ENCODE data around the gene SLCO3A1. TPM values are rescaled to one million over a fixed set of nuclear protein-coding genes. Genes with fewer than 3 reads are reported as not detected.
A peak's percentile ranks its signal among the peaks of the same experiment; 100 is the strongest.

Gene SLCO3A1
- total RNA-seq, 2 donors from 2014 or later, result 7.2 to 11.4 TPM

DNA sequence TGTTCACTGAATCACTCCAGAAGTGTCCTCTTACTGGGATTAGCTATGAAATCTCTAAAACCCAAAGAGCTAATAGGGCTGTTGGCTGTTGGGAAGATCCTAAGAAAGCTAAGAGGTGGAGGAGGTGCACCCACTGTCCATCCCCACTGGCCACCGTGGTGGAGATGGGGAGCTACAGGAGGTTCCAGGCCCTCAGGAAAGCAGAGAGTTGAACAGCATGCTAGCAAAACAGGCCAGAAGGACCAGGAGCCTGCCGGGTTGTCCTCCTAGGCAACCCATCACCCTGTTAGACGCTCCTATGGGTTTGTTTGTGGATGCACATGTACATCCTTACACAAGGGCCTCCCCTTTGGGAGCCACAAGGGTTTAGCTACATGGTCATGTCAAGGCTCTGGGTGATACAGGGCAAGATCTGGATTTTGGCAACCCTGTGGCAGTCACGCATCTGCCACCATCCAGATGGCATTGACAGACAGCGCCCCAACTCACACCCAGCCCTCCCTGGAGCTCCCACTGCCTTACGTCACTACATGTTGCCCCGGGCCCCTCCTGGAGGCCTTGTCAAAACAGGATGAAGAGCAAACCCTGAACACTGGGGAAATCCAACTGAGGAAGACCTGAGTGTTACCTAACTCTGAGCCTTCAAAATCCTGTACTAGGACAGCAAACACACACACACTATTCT lies 208.1 kb downstream of the SLCO3A1 start:
- WGBS, 2 experiments (ENCODE audit: insufficient coverage in 1 of 2, insufficient read length in 1 of 2), result 92 to 100% methylated on average over 3 to 7 of the region's 7 CpGs
- H3K4me3 ChIP-seq (ENCODE audit: low read length), result no peak overlapping the region
- Mint-ChIP-seq H3K27me3 (ENCODE audit: insufficient read depth) (no peaks in the 10 kb centered on the region), H3K4me1 (no peaks in the 10 kb centered on the region), H3K36me3 (ENCODE audit: low read depth) (no peaks in the 10 kb centered on the region), H3K27ac (no peak overlapping the region), H3K9me3 (no peaks in the 10 kb centered on the region), H3K4me3 (no peak overlapping the region)
- no peaks in the 10 kb centered on the region for H3K4me1 ChIP-seq (ENCODE audit: control insufficient read depth, insufficient read depth, low read length)
- H3K9ac ChIP-seq (ENCODE audit: extremely low read depth, low read length, poor library complexity, severe bottlenecking), result no peak overlapping the region
- H3K27me3 ChIP-seq (ENCODE audit: control insufficient read depth, insufficient read depth, low read length, poor library complexity, severe bottlenecking), result no peaks in the 10 kb centered on the region
- H3K27ac ChIP-seq (ENCODE audit: low read depth, low read length), result no peak overlapping the region
- DNase-seq, result peak; percentile 13
- H3K9me3 ChIP-seq (ENCODE audit: control insufficient read depth, low read length), result no peaks in the 10 kb centered on the region
- H3K36me3 ChIP-seq (ENCODE audit: control insufficient read depth, insufficient read depth, low read length), result no peaks in the 10 kb centered on the region
- TF ChIP-seq, protein P1, sequence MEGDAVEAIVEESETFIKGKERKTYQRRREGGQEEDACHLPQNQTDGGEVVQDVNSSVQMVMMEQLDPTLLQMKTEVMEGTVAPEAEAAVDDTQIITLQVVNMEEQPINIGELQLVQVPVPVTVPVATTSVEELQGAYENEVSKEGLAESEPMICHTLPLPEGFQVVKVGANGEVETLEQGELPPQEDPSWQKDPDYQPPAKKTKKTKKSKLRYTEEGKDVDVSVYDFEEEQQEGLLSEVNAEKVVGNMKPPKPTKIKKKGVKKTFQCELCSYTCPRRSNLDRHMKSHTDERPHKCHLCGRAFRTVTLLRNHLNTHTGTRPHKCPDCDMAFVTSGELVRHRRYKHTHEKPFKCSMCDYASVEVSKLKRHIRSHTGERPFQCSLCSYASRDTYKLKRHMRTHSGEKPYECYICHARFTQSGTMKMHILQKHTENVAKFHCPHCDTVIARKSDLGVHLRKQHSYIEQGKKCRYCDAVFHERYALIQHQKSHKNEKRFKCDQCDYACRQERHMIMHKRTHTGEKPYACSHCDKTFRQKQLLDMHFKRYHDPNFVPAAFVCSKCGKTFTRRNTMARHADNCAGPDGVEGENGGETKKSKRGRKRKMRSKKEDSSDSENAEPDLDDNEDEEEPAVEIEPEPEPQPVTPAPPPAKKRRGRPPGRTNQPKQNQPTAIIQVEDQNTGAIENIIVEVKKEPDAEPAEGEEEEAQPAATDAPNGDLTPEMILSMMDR (conservative IDR thresholded peaks at IDR 0.05), result no peak

DNA sequence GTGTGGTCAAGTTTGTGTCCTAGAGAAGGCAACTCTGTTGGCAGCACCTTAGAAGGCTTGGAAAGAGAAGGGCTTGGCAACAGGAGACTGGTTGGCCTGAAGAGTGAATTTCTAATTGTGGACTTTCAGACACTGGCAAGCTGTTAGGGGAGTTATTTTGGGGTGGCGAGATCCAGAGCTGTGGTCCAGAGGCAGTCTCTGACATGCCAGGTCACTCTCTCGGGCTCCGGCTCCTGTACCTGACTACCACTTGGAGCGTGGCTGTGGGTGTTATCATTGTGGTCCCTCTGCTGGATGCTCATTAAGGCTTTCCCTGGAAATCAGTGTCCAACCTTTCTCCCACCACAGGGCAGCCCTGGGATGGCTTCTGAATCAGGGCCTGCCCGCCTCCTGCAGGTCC lies 209.0 kb downstream of the SLCO3A1 start:
- Histone ChIP-seq H3K9me3 (ENCODE audit: control insufficient read depth, low read length) (no peaks in the 10 kb centered on the region), H3K27me3 (ENCODE audit: control insufficient read depth, insufficient read depth, low read length, poor library complexity, severe bottlenecking) (no peaks in the 10 kb centered on the region), H3K9ac (ENCODE audit: extremely low read depth, low read length, poor library complexity, severe bottlenecking) (no peak overlapping the region), H3K27ac (ENCODE audit: low read depth, low read length) (no peak overlapping the region), H3K4me1 (ENCODE audit: control insufficient read depth, insufficient read depth, low read length) (no peaks in the 10 kb centered on the region), H3K4me3 (ENCODE audit: low read length) (no peak overlapping the region), H3K36me3 (ENCODE audit: control insufficient read depth, insufficient read depth, low read length) (no peaks in the 10 kb centered on the region)
- peak; percentile 47 for DNase-seq
- Mint-ChIP-seq H3K9me3 (no peaks in the 10 kb centered on the region), H3K27me3 (ENCODE audit: insufficient read depth) (no peaks in the 10 kb centered on the region), H3K4me3 (no peak overlapping the region), H3K27ac (no peak overlapping the region), H3K36me3 (ENCODE audit: low read depth) (no peaks in the 10 kb centered on the region), H3K4me1 (no peaks in the 10 kb centered on the region)
- WGBS, 2 experiments (ENCODE audit: insufficient coverage in 1 of 2, insufficient read length in 1 of 2), result 85 to 98% methylated on average over 4 to 5 of the region's 5 CpGs
- TF ChIP-seq, protein P1 (conservative IDR thresholded peaks at IDR 0.05), result no peak

DNA sequence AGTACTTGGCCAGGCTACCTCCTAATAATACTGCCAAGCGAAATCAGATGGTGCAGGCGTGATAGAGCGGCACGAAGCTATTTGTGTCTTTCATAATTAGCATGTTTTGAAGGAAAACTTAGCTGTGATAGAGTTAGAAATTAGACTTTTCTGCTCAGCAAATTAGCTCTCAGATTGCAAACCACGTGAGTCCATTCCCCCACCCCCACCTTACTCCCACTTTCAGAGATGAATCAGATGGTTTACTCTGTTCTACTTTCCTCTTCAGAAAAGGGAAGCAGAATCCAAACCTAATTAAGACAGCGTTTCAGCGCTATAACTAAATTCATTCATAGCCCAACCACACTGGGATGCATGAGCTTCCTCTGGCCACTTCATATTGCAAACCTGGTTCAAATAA lies 214.6 kb downstream of the SLCO3A1 start:
- WGBS, 2 experiments (ENCODE audit: insufficient coverage in 1 of 2, insufficient read length in 1 of 2), result 94 to 100% methylated on average over 3 to 7 of the region's 7 CpGs
- no peak overlapping the region for H3K4me3 ChIP-seq (ENCODE audit: low read length)
- Mint-ChIP-seq H3K4me3 (no peak overlapping the region), H3K9me3 (no peaks in the 10 kb centered on the region), H3K36me3 (ENCODE audit: low read depth) (no peaks in the 10 kb centered on the region), H3K27me3 (ENCODE audit: insufficient read depth) (no peaks in the 10 kb centered on the region), H3K4me1 (peaks cover 20% of the 10 kb centered on the region), H3K27ac (no peak overlapping the region)
- H3K36me3 ChIP-seq (ENCODE audit: control insufficient read depth, insufficient read depth, low read length), result no peaks in the 10 kb centered on the region
- H3K27me3 ChIP-seq (ENCODE audit: control insufficient read depth, insufficient read depth, low read length, poor library complexity, severe bottlenecking), result no peaks in the 10 kb centered on the region
- H3K4me1 ChIP-seq (ENCODE audit: control insufficient read depth, insufficient read depth, low read length), result peaks cover 5% of the 10 kb centered on the region
- TF ChIP-seq, protein P1 (conservative IDR thresholded peaks at IDR 0.05), result no peak
- H3K9ac ChIP-seq (ENCODE audit: extremely low read depth, low read length, poor library complexity, severe bottlenecking), result no peak overlapping the region
- no peak for DNase-seq
- H3K27ac ChIP-seq (ENCODE audit: low read depth, low read length), result no peak overlapping the region
- H3K9me3 ChIP-seq (ENCODE audit: control insufficient read depth, low read length), result no peaks in the 10 kb centered on the region

Data from endodermal cell (in vitro differentiated cells).